Erythroblast (primary cell): Measurements from ENCODE around the gene RIIAD1.

ENCODE experiments used
- GATA1 ChIP-seq: IDR thresholded peaks from 2 replicates; pipeline ENCODE4 v1.6.1; 2011; ENCODE audit warnings: low read depth, mild to moderate bottlenecking, control low read depth, low read length, moderate library complexity
- POLR2A ChIP-seq: IDR thresholded peaks from 2 replicates; pipeline ENCODE4 v1.6.1; 2011; ENCODE audit warnings: mild to moderate bottlenecking, low read length

GRCh38 chr1:151737026-151737425 lies 15.7 kb downstream of the RIIAD1 start:
- TF ChIP-seq POLR2A (no peak), GATA1 (no peak)
